NCI-H1105 (cell line): ENCODE measurements around the gene RFC1.
"Not testable (repeated sequence)": the region's sequence is repeated elsewhere in the genome, so short reads cannot be mapped to it uniquely, and the experiment has no call there.

Experiments
- DNase-seq: peaks from one replicate; lab custom pipeline; 2025; lab: John Stamatoyannopoulos, UW

RFC1 gene

GRCh38 chr4:39353478-39354253 is 12.5 kb downstream of the RFC1 start:
- DNase-seq, result no peak

GRCh38 chr4:39353149-39353477 is 13.0 kb downstream of the RFC1 start:
- DNase-seq, result not testable (repeated sequence)

DNA sequence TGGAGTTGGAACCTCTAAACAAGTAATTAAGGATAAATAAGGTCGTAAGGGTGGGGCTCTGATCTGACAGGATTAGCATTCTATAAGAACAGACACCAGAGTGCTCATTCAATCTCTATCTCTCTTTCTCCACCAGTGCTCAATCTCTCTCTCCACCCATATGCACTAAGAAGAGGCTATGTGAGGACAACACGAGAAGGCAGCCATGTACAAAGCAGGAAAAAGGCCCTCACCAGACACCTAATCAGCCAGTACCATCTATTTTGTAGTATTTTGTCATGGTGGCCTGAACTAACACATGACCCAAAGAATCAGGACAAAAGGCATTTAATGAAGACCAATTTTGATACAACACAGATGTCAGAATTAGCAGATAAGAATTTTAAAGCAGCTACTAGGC is 16.8 kb downstream of the RFC1 start:
- no peak for DNase-seq

GRCh38 chr4:39348371-39349315 is 17.5 kb downstream of the RFC1 start:
- DNase-seq, result no peak

DNA sequence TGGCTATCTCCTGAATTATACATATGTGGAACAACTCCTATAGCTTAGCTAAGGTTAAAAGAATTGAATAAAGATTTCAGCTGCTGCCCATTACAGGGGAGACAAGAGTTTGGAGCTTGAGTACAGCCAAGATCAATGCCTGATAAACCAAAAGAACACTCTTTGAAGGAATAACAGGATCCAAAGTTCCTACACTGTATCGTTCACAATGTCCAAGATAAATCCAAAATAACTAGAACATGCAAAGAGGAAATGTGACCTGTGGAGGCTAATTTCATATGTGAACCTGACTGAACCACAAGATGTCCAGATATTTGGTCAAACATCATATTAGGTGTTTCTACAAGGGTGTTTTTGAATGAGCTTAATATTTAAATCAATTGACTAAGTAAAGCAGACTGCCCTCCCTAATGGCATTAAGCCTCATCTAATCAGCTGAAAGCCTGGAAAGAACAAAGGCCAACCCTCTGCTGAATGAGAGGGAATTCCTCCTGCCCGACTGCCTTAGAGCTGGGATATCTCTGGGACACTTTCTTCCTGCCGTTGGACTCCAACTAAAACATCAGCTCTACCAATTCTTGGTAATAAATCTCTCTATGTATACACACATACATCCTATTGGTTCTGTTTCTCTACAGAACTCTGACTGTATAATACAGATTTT is 19.2 kb downstream of the RFC1 start:
- no peak for DNase-seq

DNA sequence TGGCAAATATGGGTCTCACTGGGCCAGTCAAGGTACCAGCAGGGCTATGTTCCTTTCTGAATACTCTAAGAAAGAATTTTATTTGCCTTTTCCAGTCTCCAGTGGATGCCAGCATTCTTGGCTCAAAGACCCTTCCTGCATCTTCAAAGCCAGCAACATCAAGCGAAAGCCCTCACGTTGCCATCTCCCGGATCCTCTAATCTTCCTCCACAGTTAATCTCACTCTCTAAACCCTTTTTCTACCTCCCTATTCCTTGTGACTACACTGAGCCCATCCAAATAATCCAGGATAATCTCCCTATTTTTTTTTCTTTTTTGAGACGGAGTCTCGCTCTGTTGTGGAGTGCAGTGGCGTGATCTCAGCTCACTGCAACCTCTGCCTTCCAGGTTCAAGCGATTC is 23.4 kb downstream of the RFC1 start:
- DNase-seq, result no peak

DNA sequence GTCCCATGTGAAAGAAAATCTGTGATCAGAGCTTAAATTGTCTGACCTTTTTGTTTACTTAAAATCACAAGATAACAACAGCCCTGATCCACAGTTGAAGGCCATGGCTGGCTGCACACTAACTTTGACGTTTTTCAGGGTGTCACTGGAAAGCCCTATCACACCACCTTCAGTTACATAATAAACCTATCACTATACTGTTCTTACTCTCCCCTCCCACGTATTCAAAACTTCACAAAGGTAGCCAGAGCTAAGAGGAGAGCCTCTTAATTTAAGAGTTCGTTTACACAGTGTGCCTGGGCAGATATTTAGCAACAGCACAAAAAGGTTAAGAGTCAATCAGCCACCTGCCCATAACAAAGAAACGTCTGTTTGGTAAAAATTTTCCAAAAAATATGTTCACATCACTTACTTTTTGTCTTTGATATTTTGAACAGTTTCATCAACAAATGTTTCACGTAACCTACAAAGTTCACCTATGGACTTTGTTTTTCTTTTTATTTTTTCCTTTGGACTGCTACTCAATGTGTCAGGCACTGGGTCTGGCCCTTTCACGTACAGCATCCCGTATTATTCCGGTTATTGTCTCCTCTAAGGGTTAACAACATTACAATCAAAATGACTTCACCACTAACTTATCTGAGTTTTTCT is 25.0 kb downstream of the RFC1 start:
- DNase-seq, result no peak

- DNase-seq, result no peak
Measured at GRCh38 chr4:39339968-39340367, 26.2 kb downstream of the RFC1 start.

DNA sequence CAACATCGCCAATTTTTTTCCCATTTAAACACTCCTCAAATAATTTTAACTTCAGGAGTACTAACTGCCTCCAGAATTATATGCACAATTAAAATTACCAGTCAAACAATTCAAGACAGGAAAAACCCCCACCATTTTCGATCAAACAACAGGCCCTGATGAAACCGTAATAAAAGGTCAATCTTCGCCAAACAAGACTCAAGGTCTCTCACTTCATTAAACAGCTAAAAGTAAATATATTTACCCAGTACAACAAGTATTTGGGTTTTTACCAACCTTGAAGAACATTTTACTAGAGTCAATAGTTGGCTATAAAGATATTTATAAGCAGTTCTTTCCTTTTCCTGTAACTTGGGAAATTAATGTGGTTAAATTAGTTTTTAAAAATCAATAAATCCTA is 28.3 kb downstream of the RFC1 start:
- DNase-seq, result no peak

- no peak for DNase-seq
Measured at GRCh38 chr4:39335566-39335965, 30.6 kb downstream of the RFC1 start.

- no peak for DNase-seq
Measured at GRCh38 chr4:39331191-39331590, 35.0 kb downstream of the RFC1 start.

DNA sequence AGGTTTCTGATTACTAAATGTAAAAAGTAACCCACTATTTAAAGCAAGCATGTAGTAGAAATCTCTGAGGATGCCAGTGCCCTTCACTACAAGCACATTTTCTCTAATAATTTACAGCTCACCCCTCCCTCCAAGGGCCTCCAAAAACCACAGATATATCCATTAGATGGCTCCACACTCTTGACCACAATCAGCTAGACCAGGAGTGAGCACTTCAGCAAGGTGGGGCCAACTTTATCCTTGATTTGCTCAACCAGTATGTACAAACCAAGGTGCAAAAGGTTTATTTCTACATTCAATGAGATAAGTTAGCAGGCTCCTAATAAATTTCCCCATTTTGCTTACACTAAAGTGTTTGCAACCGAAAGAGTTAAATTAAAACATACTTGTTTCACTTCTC is 35.8 kb downstream of the RFC1 start:
- DNase-seq, result no peak

DNA sequence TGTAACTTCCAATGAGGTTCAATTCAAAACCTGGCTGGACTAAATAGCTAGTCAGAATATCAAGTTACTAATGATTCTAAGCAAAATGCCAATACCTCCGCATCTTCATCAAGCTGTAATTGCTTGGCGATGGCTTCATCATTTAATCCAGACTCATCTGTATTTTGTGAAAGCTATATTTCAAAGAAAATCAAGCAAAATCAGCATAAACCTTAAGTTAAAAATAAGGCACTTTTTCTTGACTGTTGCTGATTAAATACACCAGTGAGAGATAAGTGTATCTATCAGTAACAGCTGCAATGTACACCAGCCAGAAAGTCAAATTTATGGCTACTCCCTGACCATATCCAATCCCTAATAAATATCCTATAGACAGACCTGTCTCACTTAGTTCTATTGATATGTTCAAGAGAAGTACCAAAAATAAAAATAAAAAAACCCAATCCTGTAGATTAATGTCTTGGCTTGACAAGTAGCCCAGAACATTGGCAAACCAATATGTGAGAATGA is 39.6 kb downstream of the RFC1 start:
- DNase-seq, result no peak

GRCh38 chr4:39324897-39325613 is 41.1 kb downstream of the RFC1 start:
- DNase-seq, result no peak

DNA sequence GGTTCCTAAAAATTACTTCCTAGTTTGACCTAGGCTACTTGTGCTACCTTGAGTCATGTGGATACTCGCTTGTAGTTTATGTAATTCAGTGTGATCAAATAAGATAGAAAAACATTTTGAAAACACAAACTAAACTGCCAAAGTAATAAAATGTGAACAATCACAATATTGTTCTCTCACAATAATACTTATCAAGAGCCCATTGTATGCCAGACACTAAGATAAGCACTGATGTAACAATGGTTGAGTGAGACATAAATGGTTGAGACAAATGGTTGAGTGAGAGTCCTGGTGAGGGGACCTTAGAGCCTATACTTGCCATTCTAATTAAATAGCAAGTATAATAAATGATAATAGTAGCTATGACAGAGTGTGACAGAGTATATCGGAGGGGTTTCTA is 41.7 kb downstream of the RFC1 start:
- no peak for DNase-seq

GRCh38 chr4:39323821-39324220 is 42.3 kb downstream of the RFC1 start:
- DNase-seq, result no peak

DNA sequence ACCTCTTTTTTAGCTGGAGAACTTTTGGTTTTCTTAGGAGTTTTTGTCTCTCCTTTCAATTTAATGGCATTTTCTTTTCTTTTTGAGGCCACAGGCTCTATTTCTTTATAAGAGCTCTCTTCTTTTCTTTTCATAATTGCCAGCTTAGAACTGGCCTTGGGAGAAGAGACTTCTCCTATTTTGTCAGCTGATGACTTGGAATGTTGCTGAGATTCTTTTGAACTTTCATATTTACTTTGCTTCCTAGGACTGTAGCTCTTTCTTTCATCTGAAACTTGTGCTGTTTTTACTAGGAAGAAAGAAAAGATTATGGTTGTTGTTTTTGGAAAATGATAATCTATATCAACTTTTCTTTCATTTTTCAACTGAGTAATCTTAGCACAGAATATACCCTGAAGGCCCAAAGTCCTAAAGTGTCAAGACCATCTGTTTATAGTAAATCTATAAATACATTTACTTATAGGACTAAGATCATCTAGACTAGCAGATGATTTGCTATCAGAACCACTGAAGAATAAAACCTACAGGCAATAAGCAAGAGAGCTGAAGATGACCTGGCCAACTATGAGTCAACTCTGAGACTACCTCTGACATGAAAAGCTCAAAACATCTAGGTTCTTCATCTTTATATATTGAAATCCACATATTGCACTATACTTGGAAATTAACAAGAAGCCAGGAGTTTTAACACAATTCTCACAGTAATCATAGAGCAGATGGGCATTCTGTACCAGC is 45.6 kb downstream of the RFC1 start:
- no peak for DNase-seq

- DNase-seq, result no peak
Measured at GRCh38 chr4:39319676-39320075, 46.5 kb downstream of the RFC1 start.

- DNase-seq, result no peak
Measured at GRCh38 chr4:39312816-39313215, 53.3 kb downstream of the RFC1 start.

DNA sequence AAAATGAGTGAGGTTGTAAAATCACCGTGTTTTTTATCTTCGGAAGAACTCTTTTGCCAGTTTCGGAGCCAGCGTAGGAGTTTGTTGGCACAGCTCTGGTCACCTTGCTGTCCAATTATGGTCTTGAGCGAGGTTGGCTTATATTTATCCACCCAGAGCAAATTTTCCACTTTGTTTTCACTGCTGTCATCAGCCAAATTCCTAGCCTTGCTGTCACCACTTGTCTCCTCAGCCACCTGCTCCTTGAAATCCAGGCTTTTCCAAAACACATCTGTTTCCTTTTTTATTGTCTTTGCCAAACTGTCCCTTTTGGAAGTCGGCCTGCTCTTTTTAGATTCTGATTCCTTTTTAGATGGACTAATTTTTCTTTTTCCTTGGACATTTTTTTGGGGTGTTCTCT is 57.6 kb downstream of the RFC1 start:
- peak; percentile 4 for DNase-seq
